Tibial nerve (tissue), 4 donors: ENCODE data around the gene RIIAD1. TPM values are rescaled to one million over a fixed set of nuclear protein-coding genes. Genes with fewer than 3 reads are reported as not detected.
"Not testable (repeated sequence)": the region's sequence is repeated elsewhere in the genome, so short reads cannot be mapped to it uniquely, and the experiment has no call there.

Source experiments
- DNase-seq, 2 donors: peaks; one replicate each; pipeline ENCODE4 v3.0.0-alpha.2; 2019; ENCODE audit warnings: low spot score in 2 of 2
- H3K27ac ChIP-seq, 4 donors: fragments of 200-600 bp; sonication (generic) in 3 of 4; one replicate each; pipeline ENCODE4 v1.5.1; 2017 to 2019; ENCODE audit warnings: mild to moderate bottlenecking in 1 of 4
- H3K27me3 ChIP-seq, 2 donors: fragments of 200-600 bp; sonication (generic) in 1 of 2; one replicate each; pipeline versions ENCODE4 v1.5.1 to v1.6.0; 2017 to 2019
- H3K36me3 ChIP-seq, 3 donors: fragments of 200-600 bp; sonication (generic); one replicate each; pipeline ENCODE4 v1.5.1; 2018 to 2019
- H3K4me1 ChIP-seq, 4 donors: fragments of 200-600 bp; sonication (generic) in 3 of 4; one replicate each; pipeline ENCODE4 v1.5.1; 2017 to 2019
- H3K4me3 ChIP-seq, 4 donors: fragments of 200-600 bp; sonication (generic) in 3 of 4; one replicate each; pipeline ENCODE4 v1.5.1; 2017 to 2019; ENCODE audit warnings: mild to moderate bottlenecking in 1 of 4, moderate library complexity in 1 of 4
- H3K9me3 ChIP-seq, 4 donors: fragments of 200-600 bp; sonication (generic) in 3 of 4; one replicate each; pipeline ENCODE4 v1.5.1; 2017 to 2019
- EP300 ChIP-seq, 2 donors: sonication (generic); formaldehyde crosslinking; IDR thresholded peaks; one replicate each; pipeline ENCODE4 v1.6.1; 2017; ENCODE audit warnings: antibody characterized with exemption in 2 of 2, mild to moderate bottlenecking in 1 of 2
- POLR2A ChIP-seq, 2 donors: fragments of 450-650 bp; IDR thresholded peaks; one replicate each; pipeline ENCODE4 v1.6.1; 2017; ENCODE audit warnings: antibody characterized with exemption in 2 of 2, mild to moderate bottlenecking in 2 of 2, moderate library complexity in 2 of 2
- WGBS, 2 donors: methylation state at CpG; one replicate each; pipeline ENCODE4 v1.1.5; 2018; 5-methylcytosine and 5-hydroxymethylcytosine counted together
- total RNA-seq, 4 donors: library from RNA; depleted of rRNA; stranded (reverse); fragments of >200 nt; gene quantifications; one replicate each; pipeline ENCODE4 v1.1.0, GENCODE V29; 2016
- TF ChIP-seq, protein P1 (sequence below), 5 experiments: fragments of 200-600 bp in 3 of 5; fragments of 450-650 bp in 2 of 5; sonication (generic) in 3 of 5; IDR thresholded peaks; one replicate each; pipeline ENCODE4 v1.5.1; 2016 to 2019; ENCODE audit warnings: antibody characterized with exemption in 5 of 5, mild to moderate bottlenecking in 3 of 5, moderate library complexity in 2 of 5

The RIIAD1 gene
- total RNA-seq, 4 donors from 2014 or later: not detected

DNA sequence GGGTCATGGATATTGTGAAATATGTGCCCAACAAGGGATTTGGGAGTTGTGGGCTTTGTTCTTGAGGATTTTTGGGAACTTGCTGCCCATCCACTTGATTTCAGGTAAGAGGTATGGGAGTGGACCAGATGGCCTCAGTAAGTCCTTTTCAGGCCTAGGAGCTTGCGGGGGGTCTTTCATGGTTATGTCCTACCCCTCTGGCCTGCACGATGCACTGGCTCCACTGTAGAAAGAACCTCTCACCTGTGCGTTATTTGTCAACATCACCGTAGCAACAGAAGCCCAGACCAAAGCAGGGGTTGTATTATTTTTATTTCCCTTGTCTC, 8.6 kb downstream of the RIIAD1 start:
- H3K36me3 ChIP-seq: no peaks in the 10 kb centered on the region
- no peaks in the 10 kb centered on the region for H3K9me3 ChIP-seq
- no peak overlapping the region for H3K4me3 ChIP-seq
- DNase-seq: no peak
- H3K4me1 ChIP-seq: peaks cover 0 to 15% (median 0%) of the 10 kb centered on the region in 4 donors
- no peak overlapping the region for H3K27ac ChIP-seq
- no peak for TF ChIP-seq EP300 (IDR thresholded peaks at IDR 0.05)
- peaks cover 0 to 10% of the 10 kb centered on the region in 2 donors for H3K27me3 ChIP-seq
- WGBS, 2 donors: 87% methylated on average over 4 of the region's 4 CpGs

DNA sequence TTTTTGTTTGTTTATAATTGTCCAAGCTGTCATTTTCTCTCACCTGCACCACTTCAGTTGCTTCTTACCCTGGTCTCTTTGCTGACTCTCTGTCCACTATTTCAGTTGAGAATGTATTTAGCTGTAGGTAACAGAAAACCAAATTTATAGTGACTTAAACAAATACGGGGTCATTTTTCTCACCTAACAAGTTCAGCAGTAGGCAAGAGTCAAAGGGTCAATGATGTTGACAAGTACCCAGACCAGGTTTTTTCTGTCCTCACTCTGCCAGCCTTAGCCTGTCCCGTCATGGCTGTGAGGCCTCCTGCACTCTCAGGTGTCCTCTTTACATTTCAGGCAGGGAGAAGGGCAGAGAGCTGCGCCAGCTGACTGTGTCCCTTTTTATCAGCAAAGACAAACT, 11.8 kb downstream of the RIIAD1 start:
- H3K9me3 ChIP-seq: peaks cover 0 to 11% (median 0%) of the 10 kb centered on the region in 4 donors
- H3K36me3 ChIP-seq: no peaks in the 10 kb centered on the region
- no peak for TF ChIP-seq EP300 (IDR thresholded peaks at IDR 0.05)
- 80 to 89% methylated on average over 3 of the region's 3 CpGs for WGBS, 2 donors
- no peak for DNase-seq
- no peak overlapping the region for H3K27ac ChIP-seq
- H3K4me3 ChIP-seq: no peak overlapping the region
- H3K27me3 ChIP-seq: no peaks in the 10 kb centered on the region
- peaks cover 0 to 13% (median 0%) of the 10 kb centered on the region in 4 donors for H3K4me1 ChIP-seq

DNA sequence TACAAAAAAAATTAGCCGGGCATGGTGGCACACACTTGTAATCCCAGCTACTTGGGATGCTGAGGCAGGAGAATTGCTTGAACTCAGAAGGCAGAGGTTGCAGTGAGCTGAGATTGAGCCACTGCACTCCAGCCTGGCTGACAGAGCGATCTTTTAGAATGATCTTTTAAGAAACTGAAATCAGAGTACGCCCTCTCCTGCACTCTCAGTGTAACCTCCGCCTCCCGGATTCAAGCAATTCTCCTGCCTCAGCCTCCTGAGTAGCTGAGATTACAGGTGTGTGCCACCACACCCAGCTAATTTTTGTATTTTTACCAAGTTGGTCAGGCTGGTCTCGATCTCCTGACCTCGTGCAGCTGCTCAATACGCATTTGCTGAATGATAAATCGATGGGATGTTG, 12.7 kb downstream of the RIIAD1 start:
- DNase-seq, H3K27me3 ChIP-seq, H3K4me3 ChIP-seq, H3K27ac ChIP-seq, H3K4me1 ChIP-seq, H3K36me3 ChIP-seq: not testable (repeated sequence)
- H3K9me3 ChIP-seq: peaks cover 0 to 11% (median 0%) of the 10 kb centered on the region in 4 donors
- WGBS, 2 donors: 90 to 94% methylated on average over 9 of the region's 9 CpGs

DNA sequence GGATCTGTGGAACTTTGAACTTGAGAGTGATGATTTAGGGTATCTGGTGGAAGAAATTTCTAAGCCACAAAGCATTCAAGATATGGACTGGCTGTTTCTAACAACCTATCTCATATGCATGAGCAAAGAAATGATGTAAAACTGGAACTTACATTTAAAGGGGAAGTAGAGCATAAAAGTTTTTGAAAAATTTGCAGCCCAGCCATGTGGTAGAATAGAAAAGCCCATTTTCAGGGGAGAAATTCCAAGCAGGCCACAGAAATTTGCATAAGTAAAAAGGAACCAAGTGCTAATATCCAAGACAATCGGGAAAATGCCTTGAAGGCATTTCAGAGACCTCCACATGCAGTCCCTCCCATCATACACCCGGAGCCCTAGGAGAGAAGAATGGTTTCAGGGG, 15.7 kb downstream of the RIIAD1 start:
- H3K27ac ChIP-seq: no peak overlapping the region
- H3K9me3 ChIP-seq: peaks cover 0 to 11% (median 0%) of the 10 kb centered on the region in 4 donors
- no peak overlapping the region for H3K4me3 ChIP-seq
- no peak for DNase-seq
- WGBS, 2 donors: 68 to 87% methylated on average over 2 of the region's 2 CpGs
- no peaks in the 10 kb centered on the region for H3K36me3 ChIP-seq
- H3K4me1 ChIP-seq: peaks cover 0 to 4% (median 0%) of the 10 kb centered on the region in 4 donors
- no peak for TF ChIP-seq EP300 (IDR thresholded peaks at IDR 0.05)
- no peak for TF ChIP-seq POLR2A (IDR thresholded peaks at IDR 0.05)
- TF ChIP-seq, protein P1, sequence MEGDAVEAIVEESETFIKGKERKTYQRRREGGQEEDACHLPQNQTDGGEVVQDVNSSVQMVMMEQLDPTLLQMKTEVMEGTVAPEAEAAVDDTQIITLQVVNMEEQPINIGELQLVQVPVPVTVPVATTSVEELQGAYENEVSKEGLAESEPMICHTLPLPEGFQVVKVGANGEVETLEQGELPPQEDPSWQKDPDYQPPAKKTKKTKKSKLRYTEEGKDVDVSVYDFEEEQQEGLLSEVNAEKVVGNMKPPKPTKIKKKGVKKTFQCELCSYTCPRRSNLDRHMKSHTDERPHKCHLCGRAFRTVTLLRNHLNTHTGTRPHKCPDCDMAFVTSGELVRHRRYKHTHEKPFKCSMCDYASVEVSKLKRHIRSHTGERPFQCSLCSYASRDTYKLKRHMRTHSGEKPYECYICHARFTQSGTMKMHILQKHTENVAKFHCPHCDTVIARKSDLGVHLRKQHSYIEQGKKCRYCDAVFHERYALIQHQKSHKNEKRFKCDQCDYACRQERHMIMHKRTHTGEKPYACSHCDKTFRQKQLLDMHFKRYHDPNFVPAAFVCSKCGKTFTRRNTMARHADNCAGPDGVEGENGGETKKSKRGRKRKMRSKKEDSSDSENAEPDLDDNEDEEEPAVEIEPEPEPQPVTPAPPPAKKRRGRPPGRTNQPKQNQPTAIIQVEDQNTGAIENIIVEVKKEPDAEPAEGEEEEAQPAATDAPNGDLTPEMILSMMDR (IDR thresholded peaks at IDR 0.05): no peak
- H3K27me3 ChIP-seq: no peaks in the 10 kb centered on the region

DNA sequence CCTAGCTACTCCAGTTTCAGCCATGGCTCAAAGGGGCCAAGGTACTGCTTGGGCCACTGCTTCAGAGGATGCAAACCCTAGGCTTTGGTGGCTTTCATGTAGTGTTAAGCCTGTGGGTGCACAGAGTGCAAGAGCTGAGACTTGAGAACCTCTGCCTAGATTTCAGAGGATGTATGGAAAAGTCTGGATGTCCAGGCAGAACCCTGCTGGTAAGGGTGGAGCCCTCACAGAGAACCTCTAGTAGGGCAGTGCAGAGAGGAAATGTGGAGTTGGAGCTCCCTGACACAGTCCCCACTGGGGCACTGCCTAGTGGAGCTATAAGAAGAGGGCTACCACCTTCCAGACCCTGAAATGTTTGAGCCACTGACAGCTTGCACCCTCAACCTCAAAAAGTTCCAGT, 16.2 kb downstream of the RIIAD1 start:
- H3K4me3 ChIP-seq: no peak overlapping the region
- peaks cover 0 to 11% (median 0%) of the 10 kb centered on the region in 4 donors for H3K9me3 ChIP-seq
- H3K36me3 ChIP-seq: no peaks in the 10 kb centered on the region
- no peak overlapping the region for H3K27ac ChIP-seq
- peaks cover 0 to 4% (median 0%) of the 10 kb centered on the region in 4 donors for H3K4me1 ChIP-seq
- H3K27me3 ChIP-seq: no peaks in the 10 kb centered on the region
- TF ChIP-seq, protein P1 (IDR thresholded peaks at IDR 0.05): no peak
- no peak for TF ChIP-seq POLR2A (IDR thresholded peaks at IDR 0.05)
- no peak for TF ChIP-seq EP300 (IDR thresholded peaks at IDR 0.05)
- no peak for DNase-seq

DNA sequence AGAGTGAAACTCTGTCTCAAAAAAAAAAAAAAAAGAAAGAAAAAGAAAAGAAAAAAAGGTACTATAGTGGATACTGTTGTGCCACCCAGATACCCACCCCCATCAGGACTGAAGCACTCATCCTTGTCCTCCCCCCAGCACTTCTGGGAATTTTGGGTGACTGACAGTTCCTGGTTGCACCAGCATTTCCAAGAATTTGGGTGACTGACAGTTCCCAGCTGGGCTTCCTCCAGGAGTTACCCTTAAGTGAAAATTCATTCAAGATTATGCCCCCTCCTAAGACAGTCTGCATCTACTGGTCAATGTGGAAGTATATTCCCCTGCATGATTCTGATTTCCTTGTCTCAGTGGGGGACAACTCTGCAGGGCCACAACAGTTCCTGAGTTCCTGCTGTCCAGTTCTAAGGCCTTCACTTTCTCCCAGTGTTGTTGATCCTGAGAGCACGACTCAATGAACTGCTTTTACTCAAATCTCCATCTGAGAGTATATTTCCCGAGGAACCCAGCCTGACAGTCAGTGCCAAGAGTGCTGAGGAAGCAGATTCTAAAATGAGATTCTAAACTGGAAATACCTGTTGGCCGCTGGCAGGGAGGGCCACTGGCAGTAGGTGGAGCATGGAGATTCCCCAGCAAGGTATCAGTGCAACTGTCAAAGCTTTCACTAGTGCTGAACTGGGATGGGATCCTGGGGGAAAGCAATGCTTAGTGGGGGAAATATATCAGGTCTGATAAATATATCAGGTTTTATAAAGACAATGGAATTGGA, 18.5 kb downstream of the RIIAD1 start:
- Histone ChIP-seq H3K4me1 (peaks cover 0 to 4% (median 0%) of the 10 kb centered on the region in 4 donors), H3K9me3 (peaks cover 0 to 11% (median 0%) of the 10 kb centered on the region in 4 donors), H3K4me3 (no peak overlapping the region), H3K36me3 (no peaks in the 10 kb centered on the region), H3K27me3 (no peaks in the 10 kb centered on the region), H3K27ac (no peak overlapping the region)
- WGBS, 2 donors: 50 to 55% methylated on average over 3 of the region's 3 CpGs
- TF ChIP-seq POLR2A (IDR thresholded peaks at IDR 0.05): no peak
- TF ChIP-seq, protein P1 (IDR thresholded peaks at IDR 0.05): no peak
- TF ChIP-seq EP300 (IDR thresholded peaks at IDR 0.05): no peak
- no peak for DNase-seq
